Measurements from ENCODE around the gene ACADL. TPM values are rescaled to one million over a fixed set of nuclear protein-coding genes. Genes with fewer than 3 reads are reported as not detected.

The ACADL gene
- not detected for total RNA-seq (2021; fragmentation: NEBNext Ultra II Directional; extraction: Animal tissue kit (Norgen Biotek cat#: 25700))
- long read RNA-seq, result 0 reads

GRCh38 chr2:210224941-210225672 lies at the start of gene ACADL:
ACADL (minus strand) TSS chr2:210225447; CDS start chr2:210225263, 184 bp downstream.
- Mint-ChIP-seq H3K36me3 (ENCODE audit: low read depth) (no peaks in the 10 kb centered on the region), H3K27ac (no peak within 1 kb of the TSS), H3K4me3 (no peak within 1 kb of the TSS), H3K27me3 (ENCODE audit: insufficient read depth) (peaks cover 4% of the 10 kb centered on the region), H3K4me1 (ENCODE audit: low read depth) (no peaks in the 10 kb centered on the region), H3K9me3 (no peaks in the 10 kb centered on the region)
- no peak for DNase-seq
- no peak for TF ChIP-seq CTCF (IDR thresholded peaks at IDR 0.05)

DNA sequence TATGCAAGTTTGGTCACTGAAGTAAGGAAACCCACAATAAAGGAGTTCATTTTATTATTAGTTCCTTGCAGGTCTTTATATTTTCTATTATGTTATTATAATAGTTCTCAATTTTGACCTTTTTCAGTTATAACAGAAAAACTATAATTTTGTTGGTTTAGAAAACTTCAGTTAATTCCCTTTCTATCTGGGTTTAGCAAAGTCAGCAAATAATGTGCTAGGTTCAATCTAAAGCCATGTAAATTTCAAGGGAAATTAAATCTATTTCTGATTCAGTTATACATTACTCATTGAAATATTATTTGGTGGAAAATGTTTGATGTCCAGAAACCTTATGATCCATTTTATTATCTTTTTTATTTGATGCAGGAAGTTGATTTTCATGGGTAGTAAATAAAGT lies 46.1 kb upstream of the ACADL start:
- H3K36me3 Mint-ChIP-seq (ENCODE audit: low read depth), result no peaks in the 10 kb centered on the region; the same call in 1 of the 2 replicates
- H3K27me3 Mint-ChIP-seq (ENCODE audit: insufficient read depth), result no peaks in the 10 kb centered on the region
- H3K4me1 Mint-ChIP-seq (ENCODE audit: low read depth), result no peaks in the 10 kb centered on the region
- DNase-seq, result no peak
- peaks cover 26% of the 10 kb centered on the region for H3K9me3 Mint-ChIP-seq
- H3K4me3 Mint-ChIP-seq, result no peak overlapping the region
- H3K27ac Mint-ChIP-seq, result no peak overlapping the region
- no peak for TF ChIP-seq CTCF (IDR thresholded peaks at IDR 0.05)

- Mint-ChIP-seq H3K4me1 (ENCODE audit: low read depth) (no peaks in the 10 kb centered on the region), H3K27me3 (ENCODE audit: insufficient read depth) (no peaks in the 10 kb centered on the region)
Measured at GRCh38 chr2:210269148-210269547, 43.9 kb upstream of the ACADL start.

DNA sequence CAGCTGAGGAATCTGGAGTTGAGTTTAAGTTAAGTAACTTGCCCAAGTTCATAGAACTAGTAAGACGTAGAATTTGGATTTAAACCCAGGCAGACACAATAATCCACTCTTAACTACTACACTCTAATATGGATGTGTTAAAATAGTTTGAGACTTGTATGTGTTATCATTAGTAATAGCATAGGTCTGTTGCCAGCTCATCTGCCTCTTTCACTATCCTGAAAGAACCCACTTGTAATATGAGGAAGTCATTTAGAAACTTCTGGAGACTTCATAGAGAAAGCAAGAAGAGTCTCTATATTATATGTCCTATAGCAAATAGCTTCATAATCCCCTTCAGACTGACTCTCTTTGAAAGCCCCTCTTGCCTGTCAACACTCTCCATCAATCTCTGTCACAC lies 43.0 kb upstream of the ACADL start:
- H3K4me3 Mint-ChIP-seq, result no peak overlapping the region
- DNase-seq, result no peak
- H3K27ac Mint-ChIP-seq, result no peak overlapping the region
- no peaks in the 10 kb centered on the region for H3K4me1 Mint-ChIP-seq (ENCODE audit: low read depth)
- H3K9me3 Mint-ChIP-seq, result peaks cover 36% of the 10 kb centered on the region
- H3K36me3 Mint-ChIP-seq (ENCODE audit: low read depth), result no peaks in the 10 kb centered on the region; the same call in 1 of the 2 replicates
- no peaks in the 10 kb centered on the region for H3K27me3 Mint-ChIP-seq (ENCODE audit: insufficient read depth)
- no peak for TF ChIP-seq CTCF (IDR thresholded peaks at IDR 0.05)

More at GRCh38 chr2:210269148-210269547, 43.9 kb upstream of the ACADL start:
- Mint-ChIP-seq H3K9me3 (peaks cover 32% of the 10 kb centered on the region), H3K27ac (no peak overlapping the region), H3K36me3 (ENCODE audit: low read depth) (no peaks in the 10 kb centered on the region; the same call in 1 of the 2 replicates), H3K4me3 (no peak overlapping the region)
- DNase-seq, result no peak
- TF ChIP-seq CTCF (IDR thresholded peaks at IDR 0.05), result no peak

GRCh38 chr2:210267698-210268097 lies 42.5 kb upstream of the ACADL start:
- H3K27me3 Mint-ChIP-seq (ENCODE audit: insufficient read depth), result no peaks in the 10 kb centered on the region
- H3K27ac Mint-ChIP-seq, result no peak overlapping the region
- DNase-seq, result no peak
- no peak for TF ChIP-seq CTCF (IDR thresholded peaks at IDR 0.05)
- no peaks in the 10 kb centered on the region; the same call in 1 of the 2 replicates for H3K36me3 Mint-ChIP-seq (ENCODE audit: low read depth)
- H3K4me1 Mint-ChIP-seq (ENCODE audit: low read depth), result no peaks in the 10 kb centered on the region
- H3K4me3 Mint-ChIP-seq, result no peak overlapping the region
- peaks cover 38% of the 10 kb centered on the region for H3K9me3 Mint-ChIP-seq
